ENCODE measurements around the gene PLEK.
"Not testable (repeated sequence)": the region's sequence is repeated elsewhere in the genome, so short reads cannot be mapped to it uniquely, and the experiment has no call there.

Gene PLEK

GRCh38 chr2:68386365-68386764 lies 21.3 kb downstream of the PLEK start:
- DNase-seq, result no peak

- DNase-seq, result no peak
Observed at GRCh38 chr2:68387408-68388350, 22.6 kb downstream of the PLEK start.

GRCh38 chr2:68388358-68388757 lies 23.3 kb downstream of the PLEK start:
- DNase-seq, result no peak

- no peak for DNase-seq
Observed at GRCh38 chr2:68388772-68389171, 23.7 kb downstream of the PLEK start.

- no peak for DNase-seq
Observed at GRCh38 chr2:68390114-68390513, 25.0 kb downstream of the PLEK start.

- DNase-seq, result no peak
Observed at GRCh38 chr2:68390586-68390985, 25.5 kb downstream of the PLEK start.

- DNase-seq, result no peak
Observed at GRCh38 chr2:68391099-68391498, 26.0 kb downstream of the PLEK start.

GRCh38 chr2:68391869-68392268 lies 26.8 kb downstream of the PLEK start:
- no peak for DNase-seq

GRCh38 chr2:68396093-68396492 lies 31.0 kb downstream of the PLEK start:
- DNase-seq, result no peak

GRCh38 chr2:68397704-68398263 lies 32.7 kb downstream of the PLEK start:
- not testable (repeated sequence) for DNase-seq

- DNase-seq, result no peak
Observed at GRCh38 chr2:68403199-68403644, 38.1 kb downstream of the PLEK start.

GRCh38 chr2:68404164-68404563 lies 39.1 kb downstream of the PLEK start:
- no peak for DNase-seq

- DNase-seq, result no peak
Observed at GRCh38 chr2:68404893-68405799, 40.1 kb downstream of the PLEK start.

GRCh38 chr2:68411397-68412126 lies 46.5 kb downstream of the PLEK start:
- DNase-seq, result no peak

GRCh38 chr2:68412127-68412819 lies 47.2 kb downstream of the PLEK start:
- DNase-seq, result no peak

GRCh38 chr2:68413466-68413865 lies 48.4 kb downstream of the PLEK start:
- no peak for DNase-seq

- no peak for DNase-seq
Observed at GRCh38 chr2:68414452-68414851, 49.4 kb downstream of the PLEK start.

- DNase-seq, result no peak
Observed at GRCh38 chr2:68414876-68415275, 49.8 kb downstream of the PLEK start.

- no peak for DNase-seq
Observed at GRCh38 chr2:68415521-68415920, 50.4 kb downstream of the PLEK start.

GRCh38 chr2:68416081-68416675 lies 51.1 kb downstream of the PLEK start:
- no peak for DNase-seq

GRCh38 chr2:68417926-68418325 lies 52.8 kb downstream of the PLEK start:
- DNase-seq, result no peak

GRCh38 chr2:68418419-68418818 lies 53.3 kb downstream of the PLEK start:
- DNase-seq, result no peak

Measured in activated CD4-positive, CD25-positive, alpha-beta regulatory T cell (primary cell).